ENCODE measurements around the gene JAG1. TPM values are rescaled to one million over a fixed set of nuclear protein-coding genes. Genes with fewer than 3 reads are reported as not detected.

The JAG1 gene
- total RNA-seq (2012; rRNA removed) (19.4 and 22.6 TPM in 2 replicates), polyA plus RNA-seq (2012; rRNA removed) (9.4 and 10.2 TPM in 2 replicates), Bru-seq, nascent RNA (percentile 91 among the genes with signal in this experiment), BruChase-seq, experiment 1, labeled RNA remaining after a 6-hour chase (percentile 71 among the genes with signal in this experiment), BruChase-seq, experiment 2, labeled RNA remaining after a 2-hour chase (percentile 90 among the genes with signal in this experiment)
- 6.4 and 9.4 TPM in 2 replicates for polyA plus RNA-seq (2012; cell fraction: cytosol; rRNA removed)
- 32.3 and 70.8 TPM in 2 replicates for polyA plus RNA-seq (2012; cell fraction: nucleus; rRNA removed; ENCODE audit: low replicate concordance)
- long read RNA-seq, partial matches to known transcripts: 150 of 156 reads
- long read RNA-seq, other reads (novel, unspliced or antisense): 5 of 156 reads

DNA sequence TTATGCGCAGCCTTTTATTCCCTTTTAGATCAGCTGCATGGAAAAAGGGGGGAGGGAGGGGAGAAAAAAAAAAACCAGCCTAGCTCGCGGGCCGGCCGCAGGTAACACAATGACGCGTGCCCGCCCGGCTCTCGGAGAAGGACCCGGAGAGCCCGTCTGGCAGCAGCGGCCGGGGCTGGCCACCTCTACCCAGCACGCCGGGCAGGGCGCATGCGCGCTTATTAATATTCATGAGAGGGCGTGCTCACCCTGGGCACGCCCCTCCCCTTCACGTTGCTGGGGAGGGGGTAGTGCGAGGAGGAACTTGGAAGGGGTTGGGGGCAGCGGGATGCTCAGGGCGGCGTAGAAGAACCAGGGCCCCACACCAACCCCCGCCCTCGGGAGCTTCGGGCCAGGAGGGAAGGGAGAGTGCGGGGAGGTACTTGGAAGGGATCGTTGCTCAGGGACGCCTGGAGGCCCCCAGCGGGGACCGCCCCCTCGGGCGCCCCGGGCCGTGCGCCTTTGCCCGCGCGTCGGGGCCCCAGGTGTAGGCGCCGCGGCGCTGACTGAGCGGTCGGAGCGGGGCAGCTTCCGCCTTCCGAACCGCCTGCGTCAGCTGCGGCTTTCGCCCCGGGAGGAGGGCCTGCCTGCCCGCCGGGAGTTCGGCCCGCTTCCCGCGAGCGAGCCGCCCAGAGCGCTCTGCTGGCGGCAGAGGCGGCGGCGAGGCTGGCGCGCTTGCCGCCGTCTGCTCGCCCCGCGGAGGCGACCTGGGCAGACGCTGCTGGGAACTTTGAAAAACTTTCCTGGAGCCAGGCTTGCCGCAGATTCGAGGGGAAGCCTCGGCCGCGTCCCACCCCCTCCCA, at the start of gene JAG1:
JAG1 (minus strand) TSS at position 158 of the 842 bp plus-strand sequence. CDS start 469 bp downstream, outside the sequence.
- peak; percentile 95 for DNase-seq
- peaks cover 10% of the 10 kb centered on the region; the same call in 1 of the 2 replicates for H4K20me1 ChIP-seq (ENCODE audit: insufficient read depth, low read length)
- peak within 1 kb of the TSS; percentile 54 for H2BK20ac ChIP-seq (ENCODE audit: low read depth, low read length)
- peak within 1 kb of the TSS; percentile 38; the same call in 2 of the 3 replicates for H2BK15ac ChIP-seq (ENCODE audit: low read depth, low read length)
- peak within 1 kb of the TSS; percentile 77 for H2AK5ac ChIP-seq (ENCODE audit: low read depth, low read length)
- dilution Hi-C loops (cut with HindIII; ENCODE audit: low sequenced_read_pairs, unreplicated experiment): loop anchor here (25.0 kb wide), 1 partner anchor 863 kb away; no protein-coding TSS in a partner anchor
- H4K91ac ChIP-seq (ENCODE audit: insufficient read depth, low read depth, low read length): peak within 1 kb of the TSS; percentile 68
- H2BK120ac ChIP-seq (ENCODE audit: low read depth, low read length): peak within 1 kb of the TSS; percentile 88
- H3K4me1 ChIP-seq (ENCODE audit: control insufficient read depth, insufficient read depth, low read length): peaks cover 7% of the 10 kb centered on the region
- POLR2A ChIA-PET (ENCODE audit: unreplicated experiment): interaction anchor here (0.5 to 0.7 kb wide), 2 partner anchors 253 to 327 kb away, joined by 3 to 4 read pairs; no protein-coding TSS in a partner anchor
- peaks cover 6% of the 10 kb centered on the region; the same call in 1 of the 2 replicates for H3K36me3 ChIP-seq (ENCODE audit: control insufficient read depth, insufficient read depth, low read length)
- peak within 1 kb of the TSS; percentile 77 to 80 for H4K8ac ChIP-seq (ENCODE audit: low read depth in 2 of 2, low read length in 2 of 2)
- intact Hi-C loops (cut with micrococcal nuclease): loop anchor here (1.0 to 10.0 kb wide), 12 partner anchors 173 to 870 kb away; no protein-coding TSS in a partner anchor
- in situ Hi-C loops (cut with MboI; ENCODE audit: low sequenced_read_pairs): loop anchor here (10.0 kb wide), 1 partner anchor 871 kb away; no protein-coding TSS in a partner anchor
- H3K4me2 ChIP-seq (ENCODE audit: low read depth, low read length): peak within 1 kb of the TSS; percentile 90
- H2AFZ ChIP-seq (replicated peaks; ENCODE audit: low read length, poor library complexity): peak within 1 kb of the TSS; percentile 92
- peak within 1 kb of the TSS; percentile 79 for H2BK5ac ChIP-seq (ENCODE audit: low read depth, low read length, poor library complexity, severe bottlenecking)
- peaks cover 7% of the 10 kb centered on the region; the same call in 1 of the 2 replicates for H3K9me1 ChIP-seq (ENCODE audit: insufficient read depth, low read length)
- peaks cover 15 to 38% of the 10 kb centered on the region in 2 experiments for H3K79me1 ChIP-seq (ENCODE audit: low read depth in 1 of 2, low read length in 2 of 2)
- peak within 1 kb of the TSS; percentile 79 for H3K14ac ChIP-seq (replicated peaks; ENCODE audit: low read depth, low read length)
- peak within 1 kb of the TSS; percentile 85; the same call in 1 of the 2 replicates for H3K56ac ChIP-seq (ENCODE audit: extremely low read depth, insufficient read depth, low read length)
- H3K9me3 ChIP-seq (ENCODE audit: control insufficient read depth, insufficient read depth, low read length): no peaks in the 10 kb centered on the region
- CTCF ChIA-PET: interaction anchor here (0.6 to 2.1 kb wide), 7 partner anchors 9 to 599 kb away, joined by 3 to 7 read pairs (median 3); no protein-coding TSS in a partner anchor
- no peaks in the 10 kb centered on the region for H3K27me3 ChIP-seq (ENCODE audit: control insufficient read depth, insufficient read depth, low read length)
- 0% methylated on average over 21 of the region's 84 CpGs; no CpG with 5 or more reads in 1 of the 2 experiments for WGBS, 2 experiments (ENCODE audit: extremely low coverage in 2 of 2, insufficient read length in 1 of 2)
- H4K5ac ChIP-seq (ENCODE audit: low read depth, low read length): peak within 1 kb of the TSS; percentile 78
- H3K4ac ChIP-seq (ENCODE audit: low read depth, low read length): peak within 1 kb of the TSS; percentile 82
- no TSS peak for BruUV-seq (replicated peaks)
- H3K4me3 ChIP-seq (ENCODE audit: insufficient read depth, low read depth, low read length): peak within 1 kb of the TSS; percentile 93
- H3K27ac ChIP-seq (ENCODE audit: insufficient read depth, low read length): peak within 1 kb of the TSS; percentile 92
- ATAC-seq (ENCODE audit: low read depth): peak; percentile 76
- H3K23ac ChIP-seq (ENCODE audit: low read depth, low read length): peak within 1 kb of the TSS; percentile 95
- H2AK9ac ChIP-seq (replicated peaks; ENCODE audit: low read depth, low read length, poor library complexity): peak within 1 kb of the TSS; percentile 70
- H3K9ac ChIP-seq (ENCODE audit: low read depth, low read length): peak within 1 kb of the TSS; percentile 96
- peak within 1 kb of the TSS; percentile 73 for H3K18ac ChIP-seq (ENCODE audit: low read depth, low read length)
- TF ChIP-seq CEBPB (IDR thresholded peaks at IDR 0.05; ENCODE audit: low read depth, low read length) (no peak), RCOR1 (IDR thresholded peaks at IDR 0.05; ENCODE audit: insufficient replicate concordance, low read length) (peak; percentile 24), RFX5 (IDR thresholded peaks at IDR 0.05; ENCODE audit: low read depth, low read length) (no peak), MAZ (IDR thresholded peaks at IDR 0.05; ENCODE audit: borderline replicate concordance, low read depth, low read length) (peak; percentile 89), SMC3 (IDR thresholded peaks at IDR 0.05; ENCODE audit: low read depth, low read length) (no peak), POLR2A (IDR thresholded peaks at IDR 0.05; ENCODE audit: low read depth, low read length) (peak; percentile 79), CHD1 (IDR thresholded peaks at IDR 0.05; ENCODE audit: low read depth, low read length) (0 out of 2 replicates have a peak, but pooled peaks have one; percentile 56)
- TF ChIP-seq, protein P1, sequence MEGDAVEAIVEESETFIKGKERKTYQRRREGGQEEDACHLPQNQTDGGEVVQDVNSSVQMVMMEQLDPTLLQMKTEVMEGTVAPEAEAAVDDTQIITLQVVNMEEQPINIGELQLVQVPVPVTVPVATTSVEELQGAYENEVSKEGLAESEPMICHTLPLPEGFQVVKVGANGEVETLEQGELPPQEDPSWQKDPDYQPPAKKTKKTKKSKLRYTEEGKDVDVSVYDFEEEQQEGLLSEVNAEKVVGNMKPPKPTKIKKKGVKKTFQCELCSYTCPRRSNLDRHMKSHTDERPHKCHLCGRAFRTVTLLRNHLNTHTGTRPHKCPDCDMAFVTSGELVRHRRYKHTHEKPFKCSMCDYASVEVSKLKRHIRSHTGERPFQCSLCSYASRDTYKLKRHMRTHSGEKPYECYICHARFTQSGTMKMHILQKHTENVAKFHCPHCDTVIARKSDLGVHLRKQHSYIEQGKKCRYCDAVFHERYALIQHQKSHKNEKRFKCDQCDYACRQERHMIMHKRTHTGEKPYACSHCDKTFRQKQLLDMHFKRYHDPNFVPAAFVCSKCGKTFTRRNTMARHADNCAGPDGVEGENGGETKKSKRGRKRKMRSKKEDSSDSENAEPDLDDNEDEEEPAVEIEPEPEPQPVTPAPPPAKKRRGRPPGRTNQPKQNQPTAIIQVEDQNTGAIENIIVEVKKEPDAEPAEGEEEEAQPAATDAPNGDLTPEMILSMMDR (conservative IDR thresholded peaks at IDR 0.05; ENCODE audit: low read depth, low read length): no peak
- TF ChIP-seq, protein P2, sequence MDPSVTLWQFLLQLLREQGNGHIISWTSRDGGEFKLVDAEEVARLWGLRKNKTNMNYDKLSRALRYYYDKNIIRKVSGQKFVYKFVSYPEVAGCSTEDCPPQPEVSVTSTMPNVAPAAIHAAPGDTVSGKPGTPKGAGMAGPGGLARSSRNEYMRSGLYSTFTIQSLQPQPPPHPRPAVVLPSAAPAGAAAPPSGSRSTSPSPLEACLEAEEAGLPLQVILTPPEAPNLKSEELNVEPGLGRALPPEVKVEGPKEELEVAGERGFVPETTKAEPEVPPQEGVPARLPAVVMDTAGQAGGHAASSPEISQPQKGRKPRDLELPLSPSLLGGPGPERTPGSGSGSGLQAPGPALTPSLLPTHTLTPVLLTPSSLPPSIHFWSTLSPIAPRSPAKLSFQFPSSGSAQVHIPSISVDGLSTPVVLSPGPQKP (IDR thresholded peaks at IDR 0.05; ENCODE audit: borderline replicate concordance, low read depth, low read length): no peak
- TF ChIP-seq, protein P3, sequence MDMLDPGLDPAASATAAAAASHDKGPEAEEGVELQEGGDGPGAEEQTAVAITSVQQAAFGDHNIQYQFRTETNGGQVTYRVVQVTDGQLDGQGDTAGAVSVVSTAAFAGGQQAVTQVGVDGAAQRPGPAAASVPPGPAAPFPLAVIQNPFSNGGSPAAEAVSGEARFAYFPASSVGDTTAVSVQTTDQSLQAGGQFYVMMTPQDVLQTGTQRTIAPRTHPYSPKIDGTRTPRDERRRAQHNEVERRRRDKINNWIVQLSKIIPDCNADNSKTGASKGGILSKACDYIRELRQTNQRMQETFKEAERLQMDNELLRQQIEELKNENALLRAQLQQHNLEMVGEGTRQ (IDR thresholded peaks at IDR 0.05; ENCODE audit: low read depth, low read length): no peak

All from IMR-90 (cell line).